Tibial nerve (tissue), 4 donors: ENCODE results near the gene RGSL1. TPM values are rescaled to one million over a fixed set of nuclear protein-coding genes. Genes with fewer than 3 reads are reported as not detected.

ENCODE experiments used
- DNase-seq, 2 donors: peaks; one replicate each; pipeline ENCODE4 v3.0.0-alpha.2; 2019; ENCODE audit warnings: low spot score in 2 of 2
- H3K27ac ChIP-seq, 4 donors: fragments of 200-600 bp; sonication (generic) in 3 of 4; one replicate each; pipeline ENCODE4 v1.5.1; 2017 to 2019; ENCODE audit warnings: mild to moderate bottlenecking in 1 of 4
- H3K27me3 ChIP-seq, 2 donors: fragments of 200-600 bp; sonication (generic) in 1 of 2; one replicate each; pipeline versions ENCODE4 v1.5.1 to v1.6.0; 2017 to 2019
- H3K36me3 ChIP-seq, 3 donors: fragments of 200-600 bp; sonication (generic); one replicate each; pipeline ENCODE4 v1.5.1; 2018 to 2019
- H3K4me1 ChIP-seq, 4 donors: fragments of 200-600 bp; sonication (generic) in 3 of 4; one replicate each; pipeline ENCODE4 v1.5.1; 2017 to 2019
- H3K4me3 ChIP-seq, 4 donors: fragments of 200-600 bp; sonication (generic) in 3 of 4; one replicate each; pipeline ENCODE4 v1.5.1; 2017 to 2019; ENCODE audit warnings: mild to moderate bottlenecking in 1 of 4, moderate library complexity in 1 of 4
- H3K9me3 ChIP-seq, 4 donors: fragments of 200-600 bp; sonication (generic) in 3 of 4; one replicate each; pipeline ENCODE4 v1.5.1; 2017 to 2019
- EP300 ChIP-seq, 2 donors: sonication (generic); formaldehyde crosslinking; IDR thresholded peaks; one replicate each; pipeline ENCODE4 v1.6.1; 2017; ENCODE audit warnings: antibody characterized with exemption in 2 of 2, mild to moderate bottlenecking in 1 of 2
- POLR2A ChIP-seq, 2 donors: fragments of 450-650 bp; IDR thresholded peaks; one replicate each; pipeline ENCODE4 v1.6.1; 2017; ENCODE audit warnings: antibody characterized with exemption in 2 of 2, mild to moderate bottlenecking in 2 of 2, moderate library complexity in 2 of 2
- WGBS, 2 donors: methylation state at CpG; one replicate each; pipeline ENCODE4 v1.1.5; 2018; 5-methylcytosine and 5-hydroxymethylcytosine counted together
- total RNA-seq, 4 donors: library from RNA; depleted of rRNA; stranded (reverse); fragments of >200 nt; gene quantifications; one replicate each; pipeline ENCODE4 v1.1.0, GENCODE V29; 2016
- TF ChIP-seq, protein P1 (sequence below), 5 experiments: fragments of 200-600 bp in 3 of 5; fragments of 450-650 bp in 2 of 5; sonication (generic) in 3 of 5; IDR thresholded peaks; one replicate each; pipeline ENCODE4 v1.5.1; 2016 to 2019; ENCODE audit warnings: antibody characterized with exemption in 5 of 5, mild to moderate bottlenecking in 3 of 5, moderate library complexity in 2 of 5

Gene RGSL1
- total RNA-seq, 4 donors from 2014 or later = not detected

DNA sequence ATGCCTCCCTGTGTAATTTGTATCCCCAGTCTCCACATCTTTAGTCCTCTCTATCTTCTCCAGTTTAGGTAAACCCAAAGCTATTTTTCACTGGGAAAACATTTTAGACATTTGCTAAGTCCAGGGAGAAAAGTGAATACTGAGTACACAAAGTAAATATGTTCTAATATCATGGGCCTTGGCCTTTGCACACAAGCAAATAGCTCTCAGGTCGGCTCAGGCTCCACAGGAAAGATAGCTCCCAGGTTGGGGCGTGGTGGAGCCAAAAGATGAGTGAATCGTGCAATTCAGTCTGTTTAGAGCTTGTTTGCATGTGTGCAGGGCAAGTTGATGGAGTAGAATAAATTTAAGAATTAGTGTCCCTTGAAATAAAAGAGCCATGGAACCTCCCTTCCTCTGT, 7.9 kb downstream of the RGSL1 start:
- DNase-seq = no peak
- Histone ChIP-seq H3K9me3 (no peaks in the 10 kb centered on the region), H3K27ac (no peak overlapping the region), H3K4me3 (no peak overlapping the region), H3K27me3 (no peaks in the 10 kb centered on the region), H3K36me3 (no peaks in the 10 kb centered on the region), H3K4me1 (no peaks in the 10 kb centered on the region)
- TF ChIP-seq EP300 (IDR thresholded peaks at IDR 0.05) = no peak
- WGBS, 2 donors = 73 to 74% methylated on average over 3 of the region's 3 CpGs

DNA sequence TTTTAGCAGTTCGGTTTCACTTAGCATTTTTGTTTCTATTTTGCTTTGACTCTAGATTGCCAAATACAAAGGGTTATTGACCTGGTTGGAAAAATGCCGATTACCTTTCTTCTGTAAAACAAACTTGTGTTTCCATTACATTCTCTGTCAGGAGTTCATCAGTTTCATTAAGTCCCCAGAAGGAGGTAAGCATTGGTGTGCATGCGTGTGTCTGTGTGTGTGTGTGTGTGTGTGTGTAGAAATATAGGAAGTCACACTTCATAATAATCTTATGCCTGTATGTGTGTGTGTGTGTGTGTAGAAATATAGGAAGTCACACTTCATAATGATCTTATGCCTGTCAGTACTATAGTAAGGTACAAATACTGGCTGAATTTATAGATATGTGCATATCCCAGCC, 10.0 kb downstream of the RGSL1 start:
- Histone ChIP-seq H3K27ac (no peak overlapping the region), H3K9me3 (peaks cover 0 to 6% (median 0%) of the 10 kb centered on the region in 4 donors), H3K36me3 (no peaks in the 10 kb centered on the region), H3K4me1 (no peaks in the 10 kb centered on the region), H3K4me3 (no peak overlapping the region), H3K27me3 (no peaks in the 10 kb centered on the region)
- TF ChIP-seq EP300 (IDR thresholded peaks at IDR 0.05) (no peak), POLR2A (IDR thresholded peaks at IDR 0.05) (no peak)
- 68 to 74% methylated on average over 3 of the region's 3 CpGs for WGBS, 2 donors
- DNase-seq = no peak

DNA sequence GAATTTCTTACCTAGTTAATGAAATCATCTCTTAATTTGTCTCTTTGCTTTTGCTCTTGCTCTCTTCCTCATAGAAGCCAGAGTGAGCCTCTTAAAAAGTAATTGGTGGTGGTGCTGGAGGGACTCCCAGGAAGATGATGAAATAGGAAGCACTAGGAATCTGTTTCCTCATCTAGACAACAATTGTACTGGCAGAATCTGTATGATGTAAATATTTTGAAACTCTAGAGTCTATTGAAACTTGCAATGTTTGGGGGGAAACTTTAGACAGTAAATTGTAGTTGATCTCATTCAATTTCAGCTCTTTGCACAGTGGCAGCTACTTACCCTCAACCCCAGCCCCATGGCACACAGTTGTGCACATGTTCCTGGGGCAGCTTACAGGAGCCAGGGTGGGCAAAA, 10.6 kb downstream of the RGSL1 start:
- Histone ChIP-seq H3K9me3 (peaks cover 0 to 8% (median 0%) of the 10 kb centered on the region in 4 donors), H3K4me1 (no peaks in the 10 kb centered on the region), H3K27ac (no peak overlapping the region), H3K36me3 (no peaks in the 10 kb centered on the region), H3K27me3 (no peaks in the 10 kb centered on the region), H3K4me3 (no peak overlapping the region)
- DNase-seq = no peak
- TF ChIP-seq, protein P1, sequence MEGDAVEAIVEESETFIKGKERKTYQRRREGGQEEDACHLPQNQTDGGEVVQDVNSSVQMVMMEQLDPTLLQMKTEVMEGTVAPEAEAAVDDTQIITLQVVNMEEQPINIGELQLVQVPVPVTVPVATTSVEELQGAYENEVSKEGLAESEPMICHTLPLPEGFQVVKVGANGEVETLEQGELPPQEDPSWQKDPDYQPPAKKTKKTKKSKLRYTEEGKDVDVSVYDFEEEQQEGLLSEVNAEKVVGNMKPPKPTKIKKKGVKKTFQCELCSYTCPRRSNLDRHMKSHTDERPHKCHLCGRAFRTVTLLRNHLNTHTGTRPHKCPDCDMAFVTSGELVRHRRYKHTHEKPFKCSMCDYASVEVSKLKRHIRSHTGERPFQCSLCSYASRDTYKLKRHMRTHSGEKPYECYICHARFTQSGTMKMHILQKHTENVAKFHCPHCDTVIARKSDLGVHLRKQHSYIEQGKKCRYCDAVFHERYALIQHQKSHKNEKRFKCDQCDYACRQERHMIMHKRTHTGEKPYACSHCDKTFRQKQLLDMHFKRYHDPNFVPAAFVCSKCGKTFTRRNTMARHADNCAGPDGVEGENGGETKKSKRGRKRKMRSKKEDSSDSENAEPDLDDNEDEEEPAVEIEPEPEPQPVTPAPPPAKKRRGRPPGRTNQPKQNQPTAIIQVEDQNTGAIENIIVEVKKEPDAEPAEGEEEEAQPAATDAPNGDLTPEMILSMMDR (IDR thresholded peaks at IDR 0.05) = no peak
- no peak for TF ChIP-seq EP300 (IDR thresholded peaks at IDR 0.05)
- no peak for TF ChIP-seq POLR2A (IDR thresholded peaks at IDR 0.05)

DNA sequence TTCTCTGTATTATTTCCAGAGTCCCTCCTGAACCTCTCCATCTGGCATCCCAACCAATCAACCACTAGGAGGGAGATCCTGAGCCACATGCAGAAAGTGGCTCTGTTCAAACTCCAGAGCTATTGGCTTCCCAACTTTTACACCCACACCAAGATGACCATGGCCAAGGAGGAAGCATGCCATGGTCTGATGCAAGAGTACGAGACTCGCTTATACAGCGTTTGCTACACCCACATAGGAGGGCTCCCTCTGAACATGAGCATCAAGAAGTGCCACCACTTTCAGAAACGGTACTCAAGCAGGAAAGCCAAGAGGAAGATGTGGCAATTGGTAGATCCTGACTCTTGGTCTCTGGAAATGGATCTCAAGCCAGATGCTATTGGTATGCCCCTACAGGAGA, 23.6 kb downstream of the RGSL1 start:
- 87 to 89% methylated on average over 4 of the region's 4 CpGs for WGBS, 2 donors
- Histone ChIP-seq H3K9me3 (peaks cover 0 to 16% (median 0%) of the 10 kb centered on the region in 4 donors), H3K36me3 (no peaks in the 10 kb centered on the region), H3K27ac (no peak overlapping the region), H3K27me3 (no peaks in the 10 kb centered on the region), H3K4me1 (no peaks in the 10 kb centered on the region), H3K4me3 (no peak overlapping the region)
- no peak for DNase-seq
- TF ChIP-seq EP300 (IDR thresholded peaks at IDR 0.05) (no peak), POLR2A (IDR thresholded peaks at IDR 0.05) (no peak)
- TF ChIP-seq, protein P1 (IDR thresholded peaks at IDR 0.05) = no peak

DNA sequence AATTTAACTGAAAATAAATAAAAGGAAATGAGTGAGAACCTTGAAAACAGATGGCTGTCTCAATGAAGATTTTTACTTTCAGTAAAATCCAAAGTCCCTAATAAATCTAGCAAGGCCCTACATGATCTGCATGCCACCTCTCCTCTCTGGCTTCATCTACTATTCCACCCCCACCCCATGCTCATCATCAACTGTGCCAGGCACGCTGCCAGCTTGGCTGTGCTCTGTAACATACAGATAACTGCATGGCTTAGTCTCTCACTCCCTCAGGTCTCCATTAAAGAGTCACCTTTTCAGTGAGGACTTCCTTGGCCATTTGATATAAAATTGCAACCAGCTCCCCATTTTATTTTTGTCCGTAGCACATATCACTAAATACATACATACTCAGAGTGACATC, 26.7 kb downstream of the RGSL1 start:
- TF ChIP-seq EP300 (IDR thresholded peaks at IDR 0.05) (no peak), POLR2A (IDR thresholded peaks at IDR 0.05) (no peak)
- TF ChIP-seq, protein P1 (IDR thresholded peaks at IDR 0.05) = no peak
- Histone ChIP-seq H3K4me1 (no peaks in the 10 kb centered on the region), H3K9me3 (peaks cover 0 to 22% (median 0%) of the 10 kb centered on the region in 4 donors), H3K27me3 (no peaks in the 10 kb centered on the region), H3K27ac (no peak overlapping the region), H3K4me3 (no peak overlapping the region), H3K36me3 (no peaks in the 10 kb centered on the region)
- no peak for DNase-seq
- WGBS, 2 donors = 79 to 92% methylated on average over 2 of the region's 2 CpGs

DNA sequence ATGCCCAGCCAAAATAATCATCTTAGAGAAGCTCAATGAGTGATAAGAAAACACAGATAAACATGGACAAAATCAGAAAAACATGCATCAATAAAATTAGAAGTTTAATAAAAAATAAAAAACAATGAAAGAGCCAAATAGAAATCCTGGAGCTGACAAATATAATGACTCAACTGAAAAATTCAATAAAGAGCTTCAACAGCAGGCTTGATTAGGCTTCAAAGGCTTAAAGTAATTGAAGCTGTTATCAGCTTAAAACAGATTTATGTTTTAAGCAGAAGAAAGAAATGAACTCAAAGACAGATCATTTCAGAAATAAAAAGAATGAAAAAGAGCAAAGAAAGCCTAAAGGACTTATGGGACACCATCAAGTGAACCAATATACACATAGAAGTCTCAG, 28.3 kb downstream of the RGSL1 start:
- no peak for TF ChIP-seq POLR2A (IDR thresholded peaks at IDR 0.05)
- TF ChIP-seq, protein P1 (IDR thresholded peaks at IDR 0.05) = no peak
- TF ChIP-seq EP300 (IDR thresholded peaks at IDR 0.05) = no peak
- Histone ChIP-seq H3K27ac (no peak overlapping the region), H3K4me1 (no peaks in the 10 kb centered on the region), H3K27me3 (no peaks in the 10 kb centered on the region), H3K36me3 (no peaks in the 10 kb centered on the region), H3K9me3 (peaks cover 0 to 22% (median 0%) of the 10 kb centered on the region in 4 donors), H3K4me3 (no peak overlapping the region)
- no peak for DNase-seq
